ENCODE measurements around the gene SNRPD1. TPM values are rescaled to one million over a fixed set of nuclear protein-coding genes. Genes with fewer than 3 reads are reported as not detected.

Gene SNRPD1
- total RNA-seq, 1 experiment from 2014 or later = 20.4 TPM

DNA sequence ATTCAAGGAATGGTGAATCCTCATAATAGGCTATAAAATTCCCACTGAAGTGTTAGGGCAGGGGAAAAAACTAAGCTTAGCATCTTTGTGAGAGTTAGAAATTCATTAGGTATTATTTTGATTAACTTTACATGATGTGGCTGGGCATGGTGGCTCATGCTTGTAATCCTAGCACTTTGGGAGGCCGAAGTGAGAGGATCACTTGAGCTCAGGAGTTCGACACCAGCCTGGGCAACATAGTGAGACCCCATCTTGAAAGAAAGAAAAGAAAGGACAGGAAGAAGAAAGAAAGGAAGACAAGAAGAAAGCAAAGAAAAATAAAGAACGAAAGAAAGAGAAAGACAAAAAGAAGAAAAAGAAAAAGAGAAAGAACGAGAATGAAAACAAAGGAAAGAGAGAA, 40.0 kb downstream of the SNRPD1 start:
- no peaks in the 10 kb centered on the region for H3K9me2 ChIP-seq (replicated peaks; ENCODE audit: insufficient read depth, low read length)
- H3K9me3 ChIP-seq (ENCODE audit: low read length) = no peaks in the 10 kb centered on the region
- H4K20me1 ChIP-seq (ENCODE audit: insufficient read depth, low read depth, low read length) = no peaks in the 10 kb centered on the region
- no peaks in the 10 kb centered on the region for H3K79me2 ChIP-seq (ENCODE audit: low read length)
- H3K4me1 ChIP-seq (ENCODE audit: low read length) = no peaks in the 10 kb centered on the region
- no peaks in the 10 kb centered on the region for H3K27me3 ChIP-seq (ENCODE audit: low read length)
- no peak for DNase-seq
- no peak overlapping the region for H3K9ac ChIP-seq (ENCODE audit: low read length)
- no peak overlapping the region for H3K27ac ChIP-seq (ENCODE audit: low read length)
- no peak overlapping the region for H3K4me3 ChIP-seq (ENCODE audit: low read length)
- peaks cover 42% of the 10 kb centered on the region for H3K36me3 ChIP-seq (ENCODE audit: insufficient read depth, low read length)
- H3K4me2 ChIP-seq (ENCODE audit: low read depth, low read length, poor library complexity, severe bottlenecking) = no peak overlapping the region
- H2AFZ ChIP-seq (ENCODE audit: low read length) = no peak overlapping the region

DNA sequence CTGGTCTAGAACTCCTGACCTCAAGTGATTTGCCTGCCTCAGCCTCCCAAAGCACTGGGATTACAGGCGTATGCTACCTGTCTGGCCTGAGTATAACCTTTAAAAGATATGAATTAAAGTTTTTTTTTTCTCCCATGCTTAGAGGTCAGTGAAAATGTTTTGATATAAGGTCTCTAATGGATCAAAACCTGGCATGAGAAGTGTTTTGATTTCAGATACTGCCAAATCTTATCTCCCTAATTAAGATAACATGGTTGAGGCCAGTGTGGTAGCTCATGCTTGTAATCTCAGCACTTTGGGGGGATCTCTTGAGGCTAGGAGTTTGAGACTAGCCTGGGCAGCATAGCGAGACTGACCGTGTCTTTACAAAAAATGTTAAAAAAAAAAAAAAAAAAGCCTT, 41.2 kb downstream of the SNRPD1 start:
- Histone ChIP-seq H3K4me2 (ENCODE audit: low read depth, low read length, poor library complexity, severe bottlenecking) (no peak overlapping the region), H3K4me3 (ENCODE audit: low read length) (no peak overlapping the region), H3K79me2 (ENCODE audit: low read length) (no peaks in the 10 kb centered on the region), H4K20me1 (ENCODE audit: insufficient read depth, low read depth, low read length) (no peaks in the 10 kb centered on the region), H3K27ac (ENCODE audit: low read length) (no peak overlapping the region), H3K36me3 (ENCODE audit: insufficient read depth, low read length) (peaks cover 35% of the 10 kb centered on the region), H3K9me3 (ENCODE audit: low read length) (no peaks in the 10 kb centered on the region), H3K9me2 (replicated peaks; ENCODE audit: insufficient read depth, low read length) (no peaks in the 10 kb centered on the region), H3K27me3 (ENCODE audit: low read length) (no peaks in the 10 kb centered on the region), H2AFZ (ENCODE audit: low read length) (no peak overlapping the region), H3K4me1 (ENCODE audit: low read length) (no peaks in the 10 kb centered on the region), H3K9ac (ENCODE audit: low read length) (no peak overlapping the region)
- no peak for DNase-seq

DNA sequence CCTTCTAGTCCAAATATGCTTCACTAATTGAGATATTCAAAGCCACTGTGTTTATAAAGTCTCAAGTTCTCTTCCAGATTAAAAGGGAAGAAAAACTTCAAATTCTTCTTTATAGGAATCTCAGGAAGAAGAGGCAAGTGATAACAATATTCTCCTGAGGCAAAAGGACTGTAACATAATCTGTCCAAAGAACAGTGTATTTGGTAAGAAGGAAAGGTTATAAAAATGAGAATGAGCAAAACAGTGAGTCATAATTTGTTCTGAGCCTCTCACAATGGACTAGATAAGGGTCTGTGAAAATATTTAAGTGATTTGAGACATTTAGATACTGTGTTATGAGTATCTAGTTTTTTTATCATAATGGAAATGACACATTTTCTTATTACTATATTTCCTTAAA, 44.3 kb downstream of the SNRPD1 start:
- H3K4me2 ChIP-seq (ENCODE audit: low read depth, low read length, poor library complexity, severe bottlenecking) = no peak overlapping the region
- H3K9me2 ChIP-seq (replicated peaks; ENCODE audit: insufficient read depth, low read length) = no peaks in the 10 kb centered on the region
- H2AFZ ChIP-seq (ENCODE audit: low read length) = no peak overlapping the region
- no peaks in the 10 kb centered on the region for H3K79me2 ChIP-seq (ENCODE audit: low read length)
- H3K9me3 ChIP-seq (ENCODE audit: low read length) = no peaks in the 10 kb centered on the region
- no peaks in the 10 kb centered on the region for H4K20me1 ChIP-seq (ENCODE audit: insufficient read depth, low read depth, low read length)
- H3K27me3 ChIP-seq (ENCODE audit: low read length) = no peaks in the 10 kb centered on the region
- no peak overlapping the region for H3K27ac ChIP-seq (ENCODE audit: low read length)
- DNase-seq = no peak
- H3K4me1 ChIP-seq (ENCODE audit: low read length) = no peaks in the 10 kb centered on the region
- H3K9ac ChIP-seq (ENCODE audit: low read length) = no peak overlapping the region
- H3K36me3 ChIP-seq (ENCODE audit: insufficient read depth, low read length) = peaks cover 25% of the 10 kb centered on the region
- no peak overlapping the region for H3K4me3 ChIP-seq (ENCODE audit: low read length)

DNA sequence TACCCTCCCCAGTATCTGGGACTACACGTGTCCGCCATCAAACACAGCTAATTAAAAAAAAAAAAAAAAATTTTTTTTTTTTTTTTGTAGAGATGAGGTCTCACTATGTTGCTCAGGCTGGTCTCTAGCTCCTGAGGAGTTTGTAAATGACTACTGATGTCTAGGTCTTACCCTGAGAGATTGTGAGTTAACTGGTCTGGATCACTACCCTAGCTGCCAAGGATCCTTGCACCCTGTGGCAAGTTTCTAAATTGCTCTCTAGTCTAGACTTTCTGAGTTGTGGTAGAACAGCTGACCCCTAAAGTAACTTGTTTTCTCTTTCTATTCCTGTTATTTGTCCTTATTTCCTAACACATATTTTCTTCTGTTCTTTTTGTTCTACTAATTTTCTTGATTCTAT, 48.0 kb downstream of the SNRPD1 start:
- H3K79me2 ChIP-seq (ENCODE audit: low read length) = no peaks in the 10 kb centered on the region

DNA sequence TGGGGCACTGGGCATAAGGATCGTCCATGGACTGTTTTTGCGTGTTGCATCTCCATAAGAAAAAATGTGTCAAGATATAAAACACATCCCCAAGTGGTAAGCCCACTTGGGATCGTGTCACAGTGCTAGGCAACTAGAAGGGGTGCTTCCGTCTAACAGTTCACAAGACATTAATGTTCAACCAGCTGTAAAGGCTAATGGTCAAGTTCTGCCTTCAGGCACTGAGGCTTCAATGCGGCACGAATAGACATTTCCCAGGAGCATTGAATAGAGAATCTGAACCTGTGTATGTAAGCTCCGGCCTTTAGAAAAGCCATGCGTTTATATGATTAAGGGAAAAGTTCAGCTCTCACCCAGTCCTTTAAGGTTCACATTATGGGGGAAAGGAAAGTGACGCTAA, 50.5 kb downstream of the SNRPD1 start:
- no peaks in the 10 kb centered on the region for H3K4me1 ChIP-seq (ENCODE audit: low read length)
- H3K36me3 ChIP-seq (ENCODE audit: insufficient read depth, low read length) = peaks cover 17% of the 10 kb centered on the region
- no peak overlapping the region for H3K27ac ChIP-seq (ENCODE audit: low read length)
- no peak overlapping the region for H3K4me2 ChIP-seq (ENCODE audit: low read depth, low read length, poor library complexity, severe bottlenecking)
- 0 out of 2 replicates have a peak, but pooled peaks cover 1% of the 10 kb centered on the region for H3K79me2 ChIP-seq (ENCODE audit: low read length)
- no peaks in the 10 kb centered on the region for H4K20me1 ChIP-seq (ENCODE audit: insufficient read depth, low read depth, low read length)
- no peak overlapping the region for H2AFZ ChIP-seq (ENCODE audit: low read length)
- H3K9me2 ChIP-seq (replicated peaks; ENCODE audit: insufficient read depth, low read length) = no peaks in the 10 kb centered on the region
- H3K27me3 ChIP-seq (ENCODE audit: low read length) = no peaks in the 10 kb centered on the region
- no peak overlapping the region for H3K4me3 ChIP-seq (ENCODE audit: low read length)
- DNase-seq = no peak
- H3K9ac ChIP-seq (ENCODE audit: low read length) = no peak overlapping the region
- no peaks in the 10 kb centered on the region for H3K9me3 ChIP-seq (ENCODE audit: low read length)

More for the DNA sequence above, 48.0 kb downstream of the SNRPD1 start:
- Histone ChIP-seq H3K27me3 (ENCODE audit: low read length) (no peaks in the 10 kb centered on the region), H3K4me1 (ENCODE audit: low read length) (no peaks in the 10 kb centered on the region), H2AFZ (ENCODE audit: low read length) (no peak overlapping the region), H3K4me3 (ENCODE audit: low read length) (no peak overlapping the region), H3K4me2 (ENCODE audit: low read depth, low read length, poor library complexity, severe bottlenecking) (no peak overlapping the region), H3K36me3 (ENCODE audit: insufficient read depth, low read length) (peaks cover 25% of the 10 kb centered on the region), H3K9me2 (replicated peaks; ENCODE audit: insufficient read depth, low read length) (no peaks in the 10 kb centered on the region), H3K9ac (ENCODE audit: low read length) (no peak overlapping the region), H3K27ac (ENCODE audit: low read length) (no peak overlapping the region), H4K20me1 (ENCODE audit: insufficient read depth, low read depth, low read length) (no peaks in the 10 kb centered on the region), H3K9me3 (ENCODE audit: low read length) (no peaks in the 10 kb centered on the region)
- DNase-seq = no peak

DNA sequence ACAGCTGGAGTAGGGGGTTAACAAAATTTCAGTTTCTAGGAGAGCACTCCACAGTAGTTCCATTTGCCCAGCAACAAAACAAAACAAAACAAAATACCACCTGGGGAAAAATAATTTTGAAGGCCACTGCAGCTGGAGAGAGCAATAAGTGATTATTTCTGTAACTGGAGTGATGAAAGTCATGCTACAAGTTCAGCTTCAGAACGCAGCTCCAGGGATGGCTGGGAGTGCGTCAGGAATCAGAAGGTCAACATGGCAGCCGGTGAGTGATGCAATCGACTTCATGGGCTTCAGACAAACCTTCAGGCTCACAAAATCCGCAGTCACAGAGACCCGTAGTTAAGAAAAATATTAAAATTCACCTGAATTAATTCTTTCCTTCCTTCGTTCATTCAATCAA, 51.5 kb downstream of the SNRPD1 start:
- Histone ChIP-seq H3K4me3 (ENCODE audit: low read length) (no peak overlapping the region), H3K79me2 (ENCODE audit: low read length) (0 out of 2 replicates have a peak, but pooled peaks cover 3% of the 10 kb centered on the region), H3K9me3 (ENCODE audit: low read length) (no peaks in the 10 kb centered on the region), H3K36me3 (ENCODE audit: insufficient read depth, low read length) (peaks cover 17% of the 10 kb centered on the region), H3K9me2 (replicated peaks; ENCODE audit: insufficient read depth, low read length) (no peaks in the 10 kb centered on the region), H4K20me1 (ENCODE audit: insufficient read depth, low read depth, low read length) (no peaks in the 10 kb centered on the region), H3K27me3 (ENCODE audit: low read length) (no peaks in the 10 kb centered on the region), H2AFZ (ENCODE audit: low read length) (no peak overlapping the region), H3K9ac (ENCODE audit: low read length) (no peak overlapping the region), H3K4me1 (ENCODE audit: low read length) (no peaks in the 10 kb centered on the region), H3K27ac (ENCODE audit: low read length) (no peak overlapping the region), H3K4me2 (ENCODE audit: low read depth, low read length, poor library complexity, severe bottlenecking) (no peak overlapping the region)
- no peak for DNase-seq

DNA sequence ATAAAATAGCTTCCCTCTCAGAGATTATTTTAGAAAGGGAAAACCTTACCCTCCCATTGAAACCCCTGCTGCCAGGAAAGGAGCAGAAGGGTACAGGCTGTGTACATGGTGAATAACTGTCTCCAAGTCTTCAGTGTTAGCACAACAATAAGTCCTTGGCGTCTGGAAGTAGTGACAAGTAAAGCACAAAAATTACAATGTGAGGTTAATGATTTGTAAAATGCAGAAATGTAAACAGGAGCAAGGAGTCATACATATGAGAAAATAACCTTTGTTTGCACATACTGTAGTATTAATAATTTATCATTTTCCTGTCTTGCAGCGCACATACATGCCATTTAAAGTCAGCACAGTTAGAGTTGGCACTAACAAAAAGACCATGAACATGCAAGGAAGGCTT, 52.0 kb downstream of the SNRPD1 start:
- DNase-seq = no peak
- Histone ChIP-seq H3K9me3 (ENCODE audit: low read length) (no peaks in the 10 kb centered on the region), H3K9me2 (replicated peaks; ENCODE audit: insufficient read depth, low read length) (no peaks in the 10 kb centered on the region), H3K27ac (ENCODE audit: low read length) (no peak overlapping the region), H3K27me3 (ENCODE audit: low read length) (no peaks in the 10 kb centered on the region), H4K20me1 (ENCODE audit: insufficient read depth, low read depth, low read length) (no peaks in the 10 kb centered on the region), H3K4me3 (ENCODE audit: low read length) (no peak overlapping the region), H2AFZ (ENCODE audit: low read length) (no peak overlapping the region), H3K36me3 (ENCODE audit: insufficient read depth, low read length) (peaks cover 17% of the 10 kb centered on the region), H3K9ac (ENCODE audit: low read length) (no peak overlapping the region), H3K4me1 (ENCODE audit: low read length) (no peaks in the 10 kb centered on the region), H3K4me2 (ENCODE audit: low read depth, low read length, poor library complexity, severe bottlenecking) (no peak overlapping the region), H3K79me2 (ENCODE audit: low read length) (0 out of 2 replicates have a peak, but pooled peaks cover 3% of the 10 kb centered on the region)

DNA sequence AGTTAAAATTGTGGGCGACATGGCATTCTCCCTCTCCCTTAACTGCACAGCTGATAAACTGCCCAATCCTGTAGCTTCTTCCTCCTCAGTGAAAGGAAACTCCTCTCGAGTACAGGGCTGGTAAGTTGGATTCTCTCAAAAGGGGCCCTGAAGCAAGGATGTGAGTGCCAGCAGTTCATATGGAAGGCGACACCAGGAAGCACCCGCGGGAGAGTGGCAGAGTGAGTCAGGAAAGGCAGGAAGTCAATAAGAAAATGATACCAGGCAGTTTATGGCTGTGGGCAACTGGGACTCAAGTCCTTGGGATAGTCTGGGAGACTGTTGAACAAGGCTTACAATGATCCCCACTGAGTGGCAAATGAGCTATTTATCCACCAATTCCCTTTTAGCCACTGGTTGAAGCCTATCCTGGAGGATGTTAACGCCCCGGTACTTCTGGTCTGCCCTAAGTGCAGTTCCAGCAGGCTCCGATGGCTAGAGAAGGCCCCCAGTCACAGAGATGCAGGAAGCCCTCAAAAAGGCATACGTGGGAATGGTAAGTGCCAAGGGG, 57.7 kb downstream of the SNRPD1 start:
- no peak for DNase-seq

More for the DNA sequence above, 57.7 kb downstream of the SNRPD1 start:
- Histone ChIP-seq H3K27ac (ENCODE audit: low read length) (no peak overlapping the region), H3K4me3 (ENCODE audit: low read length) (no peak overlapping the region), H3K4me1 (ENCODE audit: low read length) (no peaks in the 10 kb centered on the region), H3K9me3 (ENCODE audit: low read length) (no peaks in the 10 kb centered on the region), H3K9ac (ENCODE audit: low read length) (no peak overlapping the region), H2AFZ (ENCODE audit: low read length) (no peak overlapping the region), H3K36me3 (ENCODE audit: insufficient read depth, low read length) (0 out of 2 replicates have a peak, but pooled peaks cover 6% of the 10 kb centered on the region), H3K9me2 (replicated peaks; ENCODE audit: insufficient read depth, low read length) (no peaks in the 10 kb centered on the region), H3K4me2 (ENCODE audit: low read depth, low read length, poor library complexity, severe bottlenecking) (no peak overlapping the region), H4K20me1 (ENCODE audit: insufficient read depth, low read depth, low read length) (no peaks in the 10 kb centered on the region), H3K79me2 (ENCODE audit: low read length) (0 out of 2 replicates have a peak, but pooled peaks cover 3% of the 10 kb centered on the region), H3K27me3 (ENCODE audit: low read length) (no peaks in the 10 kb centered on the region)

All from Karpas-422 (cell line).